Stimulated activated CD4-positive, alpha-beta T cell treated with anti-CD3 and anti-CD28 coated beads, Interleukin-4, amount 100 ng/mL, for 4 hours (primary cell): ENCODE data around the gene MDH1B.
"Not testable (repeated sequence)": the region's sequence is repeated elsewhere in the genome, so short reads cannot be mapped to it uniquely, and the experiment has no call there.

ENCODE experiments used
- DNase-seq, 2 experiments: peaks; one replicate each; pipeline ENCODE4 v3.0.0-alpha.2; 2020

Gene MDH1B

DNA sequence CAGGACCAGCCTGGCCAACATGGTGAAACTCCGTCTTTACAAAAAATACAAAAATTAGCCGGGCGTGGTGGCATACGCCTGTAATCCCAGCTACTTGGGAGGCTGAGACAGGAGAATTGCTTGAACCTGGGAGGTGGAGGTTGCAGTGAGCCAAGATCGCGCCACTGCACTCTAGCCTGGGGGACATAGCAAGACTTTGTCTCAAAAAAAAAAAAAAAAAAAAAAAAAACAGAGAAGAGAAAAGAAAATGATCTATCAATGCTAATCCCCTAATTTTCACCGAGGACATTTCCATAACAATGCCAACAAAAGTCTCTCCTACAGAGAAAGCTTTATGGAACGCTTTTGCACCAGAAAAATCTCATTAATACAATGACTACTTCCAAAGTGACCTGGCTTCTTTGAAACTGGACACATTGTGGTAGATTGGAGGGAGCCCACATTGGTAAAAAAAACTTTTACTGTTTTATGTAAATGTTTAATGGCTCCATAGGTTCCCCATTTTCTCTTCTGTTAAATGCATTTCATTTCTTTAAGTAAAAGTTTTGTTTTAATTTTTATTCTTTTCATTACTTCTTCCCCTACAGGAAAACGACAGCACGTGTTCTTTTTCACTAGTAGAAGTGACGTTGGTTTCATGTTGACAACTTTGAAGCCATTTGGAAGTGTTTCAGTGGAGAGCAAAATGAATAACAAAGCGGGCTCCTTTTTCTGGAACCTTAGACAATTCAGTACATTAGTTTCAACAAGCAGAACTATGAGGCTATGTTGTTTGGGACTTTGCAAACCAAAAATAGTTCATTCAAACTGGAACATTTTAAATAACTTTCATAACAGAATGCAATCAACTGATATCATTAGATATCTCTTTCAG lies 1.2 kb upstream of the MDH1B start:
- DNase-seq = no peak

DNA sequence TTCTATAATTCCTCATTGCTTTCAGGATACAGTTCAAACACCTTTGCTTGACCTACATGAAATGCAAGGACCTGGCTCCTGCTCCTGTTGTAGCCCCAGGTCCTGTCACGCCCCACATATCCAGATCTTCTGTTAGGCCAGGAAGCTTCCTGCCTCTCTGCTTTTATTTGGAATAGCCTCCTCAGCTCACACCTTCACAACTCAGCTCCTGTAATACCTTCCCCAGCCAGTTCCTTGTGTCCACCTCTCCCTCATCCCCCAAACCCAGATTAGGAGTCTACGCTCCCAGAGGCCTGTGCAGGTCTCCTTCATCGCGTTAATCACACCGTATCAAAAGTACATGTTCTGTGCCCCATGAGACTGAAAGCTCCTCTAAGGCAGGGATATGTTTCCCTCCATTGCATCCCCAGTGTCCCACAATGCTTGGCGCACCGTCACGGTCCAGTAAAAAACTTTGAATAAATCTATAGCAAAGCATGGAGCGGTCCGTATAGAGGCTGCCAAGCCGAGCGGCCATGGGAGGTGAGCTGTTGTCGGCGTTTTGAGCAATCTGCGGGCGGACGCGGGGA lies 371 bp downstream of the MDH1B start:
- no peak for DNase-seq

DNA sequence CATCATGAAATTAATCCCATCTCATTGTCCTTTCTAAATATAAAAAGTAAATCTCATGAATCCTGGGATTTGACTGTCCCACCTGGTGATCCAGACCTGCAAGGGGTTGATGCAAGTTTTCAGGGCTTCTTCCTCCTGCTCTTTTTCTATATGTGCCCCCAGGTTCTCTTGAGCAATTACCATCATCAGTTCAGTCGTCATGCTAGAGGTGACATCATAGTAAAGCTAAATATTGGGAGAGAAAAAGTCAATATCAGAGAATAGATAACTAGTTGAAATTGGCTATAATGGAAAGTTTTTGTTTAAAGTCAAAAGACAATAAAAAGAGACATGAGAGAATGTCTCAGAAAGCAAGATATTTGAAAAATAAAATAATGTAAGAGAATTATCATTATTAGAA lies 8.3 kb downstream of the MDH1B start:
- no peak for DNase-seq

DNA sequence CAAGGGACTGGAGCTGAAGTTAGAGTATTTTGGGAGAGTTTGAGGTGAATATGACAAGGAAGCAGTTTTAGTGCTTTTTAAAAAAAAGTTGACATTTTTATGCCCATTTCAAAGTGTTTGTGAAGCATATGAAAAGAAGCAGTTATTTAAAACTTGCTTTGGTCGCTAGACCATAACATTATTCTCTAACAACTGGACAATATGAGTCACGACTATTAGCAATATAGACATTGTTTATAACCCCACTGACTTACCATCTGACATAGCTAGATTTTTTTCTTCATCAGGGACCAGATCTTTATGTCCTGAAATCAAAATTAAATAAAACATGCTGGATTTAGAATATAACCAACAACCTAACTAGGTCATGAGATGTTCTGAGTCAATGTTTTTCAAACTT lies 24.3 kb downstream of the MDH1B start:
- no peak for DNase-seq

DNA sequence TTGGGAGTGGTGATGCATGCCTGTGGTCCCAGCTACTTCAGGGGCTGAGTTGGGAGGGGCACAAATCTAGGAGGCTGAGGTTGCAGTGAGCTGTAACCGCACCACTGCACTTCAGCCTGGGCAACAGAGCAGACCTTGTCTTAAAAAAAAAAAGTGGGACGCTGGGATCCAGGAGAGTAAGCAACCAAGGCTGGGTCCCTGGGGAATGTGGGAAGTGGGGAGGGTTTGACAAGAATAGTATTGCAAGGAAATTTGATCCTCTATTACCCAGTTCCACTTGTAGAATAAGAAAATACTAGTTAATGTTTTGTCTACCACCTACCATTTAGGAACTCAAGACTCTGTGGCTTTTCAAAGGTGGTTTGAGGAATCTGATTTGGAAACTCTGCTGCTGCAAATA lies 25.9 kb downstream of the MDH1B start:
- DNase-seq = no peak

DNA sequence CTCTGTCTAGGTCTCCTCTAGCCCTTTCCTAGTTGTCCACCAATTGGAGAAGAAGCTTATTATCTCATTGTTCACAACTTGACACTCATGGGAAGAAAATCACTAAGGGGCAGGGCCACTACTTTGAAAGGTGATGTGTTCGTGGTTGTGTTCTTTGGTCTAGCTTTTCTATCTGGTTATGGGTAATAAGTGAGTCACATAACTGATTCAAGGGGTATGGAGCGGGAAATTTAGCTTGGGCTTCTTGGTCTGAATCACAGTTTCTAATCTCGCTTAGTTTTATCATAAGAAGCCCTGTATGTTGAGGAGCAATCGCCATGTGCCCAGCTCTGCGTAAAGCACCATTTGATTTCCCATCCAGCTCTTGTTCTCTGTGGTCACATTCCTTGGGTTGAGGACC lies 28.2 kb downstream of the MDH1B start:
- no peak for DNase-seq

DNA sequence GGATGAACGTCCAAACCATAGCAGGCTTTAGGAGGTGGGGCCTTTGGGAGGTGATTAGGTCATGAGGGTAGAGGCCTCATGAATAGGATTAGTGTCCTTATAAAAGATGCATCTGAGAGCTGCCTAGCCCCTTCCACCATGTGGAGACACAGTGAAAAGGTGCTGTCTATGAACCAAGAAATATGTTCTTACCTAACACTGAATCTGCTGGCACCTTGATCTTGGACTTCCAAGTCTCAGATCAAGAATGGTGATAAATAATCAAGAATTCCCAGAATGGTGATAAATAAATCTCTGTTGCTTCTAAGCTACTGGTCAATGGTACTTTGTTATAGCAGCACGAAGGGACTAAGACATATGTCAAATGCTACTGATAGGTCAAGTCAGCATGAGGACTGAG lies 31.8 kb downstream of the MDH1B start:
- DNase-seq = no peak

DNA sequence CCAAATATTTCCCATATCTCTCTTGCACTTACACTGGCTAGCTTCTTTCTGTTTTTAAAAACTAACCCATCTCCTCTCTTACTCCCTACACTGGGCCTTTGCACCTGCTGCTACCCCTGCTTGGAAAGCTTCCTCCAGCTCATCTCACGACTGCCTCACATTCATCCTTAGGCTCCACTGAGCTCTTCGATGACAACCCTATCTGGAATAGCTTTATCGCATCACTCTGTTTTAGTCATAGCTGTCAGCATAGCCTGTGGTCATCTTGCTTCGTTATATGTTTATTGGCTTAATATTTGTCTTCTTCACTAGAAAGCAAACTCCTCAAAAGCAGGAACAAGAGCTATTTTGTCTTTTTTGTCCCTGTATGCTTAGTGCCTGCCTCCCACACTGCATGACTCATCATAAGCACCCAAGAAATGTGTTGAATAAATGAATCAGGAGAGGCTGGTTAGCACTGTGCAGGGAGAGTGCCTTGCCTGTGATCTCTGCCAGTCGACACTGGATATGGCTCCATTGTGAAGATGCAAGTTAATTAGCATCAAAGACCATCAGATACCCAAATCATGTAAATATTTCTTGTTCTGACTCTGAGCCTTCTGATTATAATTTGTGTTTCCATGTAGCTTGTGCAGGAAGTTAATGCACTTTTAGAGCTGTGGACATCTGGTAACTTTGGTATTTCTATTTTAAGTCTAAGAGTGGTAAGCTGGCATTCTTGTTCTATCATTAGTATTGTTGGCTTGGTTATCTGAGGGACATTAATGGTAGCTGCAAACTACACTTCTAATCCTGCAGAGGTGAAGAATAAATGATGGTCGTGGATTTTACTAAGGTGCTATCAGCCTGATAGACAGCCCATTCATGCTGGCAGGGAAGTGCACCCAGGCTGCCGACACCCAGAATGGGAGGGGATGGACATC lies 36.6 kb downstream of the MDH1B start:
- DNase-seq = no peak

DNA sequence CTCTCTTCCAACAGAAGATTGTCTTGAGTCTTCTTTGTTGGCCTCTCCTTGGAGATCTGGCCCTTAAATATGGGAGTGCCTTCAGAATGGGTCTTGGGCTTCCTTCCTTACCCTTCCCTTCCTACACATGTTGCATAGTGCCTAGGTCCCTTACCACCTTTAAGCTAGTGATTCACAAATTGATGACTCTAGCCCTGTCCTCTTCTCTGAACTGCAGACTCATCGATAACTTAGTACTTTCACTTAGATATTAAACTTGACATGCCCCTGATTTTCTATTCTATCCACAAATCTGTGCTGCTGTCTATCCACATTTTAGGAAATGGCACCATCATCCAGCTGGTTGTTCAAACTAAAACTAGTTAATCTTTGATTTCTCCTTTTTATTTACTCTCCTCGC lies 37.8 kb downstream of the MDH1B start:
- no peak for DNase-seq

DNA sequence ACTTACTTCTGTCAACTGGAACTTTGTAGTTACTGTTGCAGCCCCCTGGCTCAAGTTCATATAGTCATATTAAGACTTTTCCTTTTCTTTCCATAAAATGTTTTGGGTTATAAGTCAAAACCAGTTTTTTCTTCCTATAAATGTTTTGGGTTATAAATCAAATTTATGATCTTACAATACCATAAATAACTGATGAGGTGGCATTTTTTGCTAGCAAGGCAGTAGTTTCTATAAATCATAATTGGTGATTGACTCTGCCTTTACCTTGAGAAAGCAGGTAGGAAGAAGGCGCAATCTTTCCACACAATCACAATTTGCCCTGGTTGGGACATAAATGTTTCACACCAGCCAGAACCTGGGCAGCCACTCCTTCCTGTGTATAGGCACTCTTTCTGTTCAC lies 41.8 kb downstream of the MDH1B start:
- DNase-seq = no peak

DNA sequence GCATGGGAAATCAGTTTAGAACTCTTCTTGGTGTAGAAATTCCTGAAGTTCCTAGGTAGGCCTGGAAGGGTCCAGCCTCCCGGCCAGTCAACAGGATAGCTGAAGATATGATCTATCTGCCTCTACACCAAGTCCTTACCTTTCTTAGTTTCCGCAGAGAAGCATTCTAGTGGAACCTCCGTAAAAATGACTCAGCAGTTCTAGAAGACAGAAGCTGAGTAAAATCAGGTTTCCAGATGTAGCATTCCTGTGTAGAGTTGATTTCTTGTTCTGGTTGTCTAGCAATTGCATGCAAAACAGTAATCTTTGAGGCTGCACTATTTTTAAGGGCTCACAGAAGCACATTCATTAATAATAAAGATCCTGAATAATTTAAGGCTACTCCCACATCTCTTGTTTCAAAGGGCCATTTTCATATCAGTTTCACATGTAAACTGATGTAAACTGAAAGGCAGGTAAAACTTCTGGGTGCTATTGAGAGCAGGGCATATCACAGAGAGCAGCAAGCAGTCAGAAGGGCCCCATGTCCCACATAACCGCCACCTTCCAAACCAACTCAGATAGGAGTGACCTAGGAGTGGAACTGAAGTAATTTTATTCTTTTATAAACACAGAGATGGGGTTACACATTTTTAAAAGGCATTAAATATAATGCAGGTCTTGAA lies 43.7 kb downstream of the MDH1B start:
- no peak for DNase-seq

DNA sequence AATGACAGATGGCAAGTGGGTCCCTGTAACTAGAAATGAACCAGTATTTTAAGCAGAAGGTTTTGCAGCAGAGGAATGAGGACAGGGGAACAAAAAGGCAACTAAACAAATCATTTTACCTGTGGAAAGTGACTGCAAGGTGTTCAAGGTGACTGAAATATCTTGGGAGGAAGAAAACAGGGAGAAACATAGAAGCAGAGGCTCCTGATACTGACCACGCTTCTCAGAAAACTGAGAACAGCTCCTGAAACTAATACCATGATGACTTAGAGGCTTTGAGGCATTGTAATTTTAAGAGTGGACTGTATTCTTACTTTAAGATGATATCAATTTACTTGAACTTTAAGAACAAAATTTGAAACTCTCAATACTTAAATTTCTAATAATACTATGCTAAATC lies 46.8 kb downstream of the MDH1B start, which contains the start of gene DYTN:
Gene DYTN, minus strand, starts transcription at position 101 of the 400 bp plus-strand sequence. CDS start 117 bp downstream, outside the sequence.
- DNase-seq = no peak

DNA sequence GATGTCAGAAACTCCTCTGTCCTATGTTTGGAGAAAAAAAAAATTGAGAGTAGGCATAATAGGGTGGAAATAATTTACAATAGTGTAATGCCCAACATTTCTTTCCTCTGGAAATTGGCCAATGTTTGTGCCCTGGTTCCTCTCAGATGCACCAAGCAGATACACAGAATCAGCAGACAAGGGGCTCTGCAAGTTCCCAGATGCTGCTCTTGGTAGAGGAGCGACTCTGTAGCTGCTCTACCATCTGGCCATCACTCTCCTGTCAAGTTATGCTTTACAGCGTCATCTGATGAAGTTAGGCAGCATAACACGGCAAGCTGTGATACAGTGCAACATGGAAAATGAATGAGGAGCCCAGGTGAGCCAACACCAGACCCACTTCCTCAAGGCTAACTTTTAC lies 48.5 kb downstream of the MDH1B start:
- no peak for DNase-seq

DNA sequence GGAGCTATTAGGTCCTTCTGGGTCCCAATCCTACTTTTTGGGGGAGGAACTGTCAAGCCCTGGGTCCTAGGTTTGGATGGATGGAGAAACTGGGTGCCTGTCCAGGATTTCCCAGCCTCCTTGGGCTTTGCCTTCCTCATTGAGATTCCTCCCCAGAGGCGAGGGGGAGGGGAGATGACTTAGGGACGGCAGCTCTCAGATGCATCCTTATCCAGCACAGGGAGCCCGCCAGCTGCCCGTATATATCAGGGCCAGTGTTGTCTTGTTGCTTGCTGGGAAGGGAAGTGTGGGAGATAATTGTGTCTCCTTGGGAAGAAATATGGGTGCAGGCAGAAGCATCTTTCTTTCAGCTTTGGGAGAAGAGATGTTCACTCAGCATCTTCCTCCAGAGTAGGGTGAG lies 49.9 kb downstream of the MDH1B start:
- DNase-seq = not testable (repeated sequence)

DNA sequence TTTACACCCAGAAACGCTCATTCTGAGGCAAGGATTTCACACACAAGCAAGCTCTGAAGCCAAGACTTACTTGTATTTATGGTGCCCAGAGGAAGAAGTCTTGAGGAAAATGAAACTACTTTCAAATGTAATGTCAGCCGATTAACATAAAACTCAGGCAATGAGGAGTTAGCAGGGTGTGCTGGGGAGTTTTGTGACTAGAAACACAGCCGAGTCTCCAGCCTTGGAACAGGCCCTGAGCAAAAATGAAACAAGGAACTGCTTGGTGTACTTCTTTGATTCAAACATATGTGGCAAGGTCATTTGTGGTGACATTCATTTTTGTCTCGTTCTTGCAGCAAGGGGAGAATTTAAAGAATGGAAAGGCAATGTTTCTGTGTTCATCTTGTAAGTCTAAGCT lies 51.4 kb downstream of the MDH1B start:
- no peak for DNase-seq

DNA sequence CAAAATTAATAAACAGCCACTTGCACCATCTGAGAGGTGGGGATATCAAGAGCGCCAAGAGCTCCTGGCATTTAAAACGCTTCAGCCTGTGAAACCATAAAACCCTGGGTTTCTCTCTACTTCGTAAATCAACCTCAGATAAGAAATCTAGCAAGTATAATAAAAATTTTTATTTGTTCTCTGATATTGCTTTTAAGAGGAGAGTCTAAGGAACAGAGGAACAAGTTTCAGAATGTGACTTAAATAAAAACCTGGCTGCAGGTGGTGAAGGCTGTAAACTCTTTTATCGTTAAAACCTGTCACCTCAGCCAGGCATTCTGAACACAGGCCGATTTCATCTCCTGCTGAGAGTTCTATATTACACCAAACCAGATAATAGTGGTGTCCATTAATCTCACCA lies 56.8 kb downstream of the MDH1B start:
- no peak for DNase-seq

DNA sequence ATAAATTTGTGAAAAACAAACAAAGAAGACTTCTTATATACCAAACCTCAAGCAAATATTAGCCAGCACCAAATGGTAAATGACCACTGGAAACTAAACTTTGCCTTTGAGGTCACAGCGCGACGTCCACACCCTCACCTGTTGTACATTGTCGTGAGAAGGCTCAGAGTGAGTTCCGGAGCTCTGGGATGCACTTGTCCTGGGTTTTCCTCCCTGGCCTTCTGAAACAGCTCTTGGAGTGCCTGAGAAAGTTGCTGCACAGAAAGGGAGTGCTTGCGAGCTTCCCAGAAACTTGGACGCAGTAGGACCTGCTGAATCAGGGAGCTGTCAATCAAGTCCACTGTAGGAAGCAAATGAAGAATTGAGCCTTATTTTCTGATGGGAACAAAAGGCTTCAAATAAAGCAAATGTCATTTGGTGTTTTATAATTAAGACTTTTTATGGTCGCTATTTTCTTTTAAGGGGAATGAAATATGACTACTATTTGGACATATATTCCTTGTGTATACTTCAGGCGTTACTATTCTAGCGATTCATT lies 57.9 kb downstream of the MDH1B start:
- DNase-seq = no peak

DNA sequence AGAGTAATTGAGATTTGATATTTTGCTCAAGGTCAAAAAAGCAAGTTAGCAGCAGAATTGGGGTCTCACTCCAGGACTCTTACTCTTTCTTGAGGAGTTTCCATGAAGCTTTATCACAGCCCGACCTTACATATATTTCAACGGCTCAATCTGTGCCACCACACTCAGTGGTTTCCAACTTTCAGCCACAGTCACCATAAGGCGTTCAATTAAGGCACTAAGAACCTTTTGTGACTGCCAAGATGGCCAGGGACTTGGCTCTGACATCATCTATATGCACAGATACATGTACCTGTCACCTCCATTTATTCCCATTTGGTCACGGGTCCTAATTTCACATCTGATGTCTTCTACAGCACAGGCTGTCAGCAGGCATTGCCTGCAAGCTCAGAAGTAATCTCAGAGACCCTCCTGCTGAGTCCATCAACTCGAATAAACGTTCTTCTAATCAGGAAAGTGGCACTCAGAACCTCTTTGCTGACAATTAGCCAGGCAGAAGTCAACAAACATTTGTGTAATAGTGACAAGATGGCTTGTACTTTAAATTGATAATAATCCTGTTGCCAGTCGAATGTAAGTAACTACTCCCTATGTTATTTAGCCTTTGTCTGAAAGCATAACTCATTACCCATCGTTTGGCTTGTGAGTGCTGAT lies 63.0 kb downstream of the MDH1B start:
- no peak for DNase-seq

DNA sequence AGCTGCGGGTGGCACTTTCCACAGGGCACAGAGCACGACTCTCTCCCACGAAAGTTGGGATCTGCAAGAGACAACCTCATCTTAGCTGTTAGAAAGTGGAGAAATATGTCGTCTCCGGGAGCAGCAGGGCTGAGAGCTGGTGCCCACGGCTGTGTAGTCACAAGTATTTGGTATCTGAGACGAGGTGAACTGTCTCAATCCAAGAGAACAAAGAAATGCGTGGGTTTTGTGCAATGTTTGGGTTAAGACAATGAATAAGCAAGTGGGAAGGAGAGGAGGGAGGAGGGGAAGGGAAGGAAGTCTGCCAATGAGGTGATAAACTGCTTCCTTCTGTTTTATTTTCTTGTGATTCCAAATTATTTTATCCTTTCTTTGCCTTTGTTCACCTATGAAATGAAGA lies 65.0 kb downstream of the MDH1B start:
- DNase-seq = no peak

DNA sequence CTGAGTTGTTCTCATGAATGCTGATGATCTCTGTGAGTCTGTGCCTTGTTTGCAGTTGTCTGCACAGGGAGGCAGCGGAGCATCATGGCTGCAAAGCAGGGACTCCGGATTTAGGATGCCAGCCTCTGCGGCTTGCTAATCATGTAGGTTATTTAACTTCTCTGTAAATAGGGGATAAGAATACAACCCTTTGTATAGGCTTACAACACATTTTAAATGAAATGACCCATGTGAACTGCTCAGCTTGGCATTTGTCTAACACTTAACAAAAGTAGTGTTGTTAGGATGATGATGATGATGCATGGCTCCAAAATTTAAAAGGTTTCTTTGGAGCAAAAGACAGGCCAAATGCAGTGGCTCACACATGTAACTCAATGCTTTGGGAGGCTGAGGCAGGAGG lies 66.3 kb downstream of the MDH1B start:
- DNase-seq = no peak

DNA sequence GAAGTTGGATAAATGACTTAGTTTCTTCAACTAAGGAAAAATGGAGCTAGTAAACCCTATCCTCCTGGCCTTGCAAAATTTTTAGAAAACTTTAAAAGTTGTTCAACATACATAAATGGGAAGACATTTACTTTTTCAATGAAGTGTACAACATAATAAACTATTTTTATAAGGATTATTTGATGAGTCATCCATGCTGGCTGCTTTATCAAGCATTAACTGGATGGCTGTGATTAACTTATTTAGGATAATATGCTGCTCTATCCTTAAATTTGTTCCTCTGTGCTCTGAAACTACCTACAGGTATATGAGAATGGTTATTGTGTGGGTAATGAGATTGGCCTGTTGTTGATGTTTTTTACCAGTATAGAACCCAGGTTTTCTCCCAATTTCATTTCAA lies 68.2 kb downstream of the MDH1B start:
- no peak for DNase-seq
